Measurements from ENCODE around the gene LSS. TPM values are rescaled to one million over a fixed set of nuclear protein-coding genes. Genes with fewer than 3 reads are reported as not detected.

LSS gene
- total and polyA plus RNA-seq, 10 of the 15 experiments (the other 5 are each of a cell fraction or from before 2014, with no cell fraction given): 2.9 to 82.4 (median 27.5) TPM

DNA sequence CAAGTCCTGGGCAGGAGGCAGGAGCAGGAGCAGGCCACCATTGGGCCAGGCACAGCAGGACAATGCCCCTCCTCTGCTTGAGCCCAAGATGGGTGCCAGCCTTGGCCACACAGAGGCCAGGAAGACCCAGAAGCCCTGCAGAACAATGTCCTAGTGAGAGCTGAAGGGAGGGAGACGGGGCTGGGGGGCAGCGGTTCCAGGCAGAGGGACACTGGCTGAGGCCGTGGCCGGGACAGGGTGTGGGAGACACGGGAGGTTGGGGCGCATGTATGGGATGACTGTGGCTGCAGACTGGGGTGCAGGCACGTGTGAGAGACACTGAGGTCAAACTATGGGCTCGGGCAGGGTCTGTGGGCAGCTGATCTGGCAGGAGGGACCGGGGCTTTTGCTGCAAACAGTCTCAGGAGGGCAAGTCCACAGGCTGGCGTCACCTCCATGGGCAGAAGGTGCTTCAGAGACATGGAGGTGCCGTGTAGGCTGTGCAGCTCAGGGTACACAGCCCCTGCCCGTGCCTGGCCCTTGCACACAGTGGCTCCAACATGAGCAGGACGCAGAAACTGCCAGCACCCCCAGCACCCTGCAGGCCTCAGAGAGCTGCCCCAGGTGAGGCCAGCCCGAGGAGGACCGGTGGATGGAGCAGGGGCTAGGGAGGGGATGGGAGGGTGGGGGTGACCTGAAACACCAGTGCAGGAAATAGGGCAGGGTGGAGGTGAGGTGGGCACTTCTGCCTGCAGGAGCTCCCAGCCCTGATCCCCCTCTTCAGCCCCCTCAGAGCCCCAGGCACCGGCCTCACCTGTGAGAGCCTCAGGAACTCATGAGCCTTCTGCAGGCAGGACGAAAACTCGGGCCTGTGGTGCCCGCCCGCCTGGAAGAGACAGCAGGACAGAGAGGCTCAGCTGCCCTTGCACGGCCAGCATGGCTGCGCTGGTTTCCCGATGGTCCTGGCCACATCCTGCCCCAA, 19.5 kb downstream of the LSS start (continued):
- TF ChIP-seq NKRF (conservative IDR thresholded peaks at IDR 0.05) (no peak), BACH1 (IDR thresholded peaks at IDR 0.05; ENCODE audit: borderline replicate concordance) (no peak), NBN (IDR thresholded peaks at IDR 0.05) (no peak), E2F8 (IDR thresholded peaks at IDR 0.05; ENCODE audit: low read depth, partially characterized antibody) (no peak), GABPA (IDR thresholded peaks at IDR 0.05; ENCODE audit: low read depth) (no peak)

All from GM12878 (cell line).